SJCRH30 (cell line): Measurements from ENCODE around the gene TULP3. TPM values are rescaled to one million over a fixed set of nuclear protein-coding genes. Genes with fewer than 3 reads are reported as not detected.

Experiments
- DNase-seq, 2 experiments: peaks; one replicate each; pipeline ENCODE4 v3.0.0-alpha.2; 2015 to 2020
- H3K27ac ChIP-seq: fragments of 250-450 bp; sonication (Bioruptor Pico); 2 replicates; pipeline ENCODE4 v1.5.1; 2020; ENCODE audit warnings: mild to moderate bottlenecking, moderate library complexity
- H3K27me3 ChIP-seq: fragments of 250-450 bp; sonication (Bioruptor Pico); 2 replicates; pipeline ENCODE4 v1.5.1; 2020; ENCODE audit warnings: mild to moderate bottlenecking, moderate library complexity
- H3K36me3 ChIP-seq: fragments of 250-450 bp; sonication (Bioruptor Pico); 2 replicates; pipeline ENCODE4 v1.5.1; 2020; ENCODE audit warnings: mild to moderate bottlenecking, moderate library complexity
- H3K4me1 ChIP-seq: fragments of 250-450 bp; sonication (Bioruptor Pico); 2 replicates; pipeline ENCODE4 v1.5.1; 2020; ENCODE audit warnings: mild to moderate bottlenecking, moderate library complexity
- H3K4me3 ChIP-seq: fragments of 250-450 bp; sonication (Bioruptor Pico); 2 replicates; pipeline ENCODE4 v1.5.1; 2020; ENCODE audit warnings: mild to moderate bottlenecking, moderate library complexity
- H3K9me3 ChIP-seq: fragments of 250-450 bp; sonication (Bioruptor Pico); replicated peaks from 2 replicates; pipeline ENCODE4 v1.5.1; 2020; ENCODE audit warnings: mild to moderate bottlenecking, moderate library complexity
- total RNA-seq: library from RNA; depleted of rRNA; stranded (reverse); fragments of >200 nt; shearing (Covaris generic); gene quantifications from 2 replicates; pipeline ENCODE4 v1.2.3, GENCODE V29; 2014

TULP3 gene
- total RNA-seq, 1 experiment from 2014 or later: 45.2 TPM

- DNase-seq: peak in 1 of 2 experiments; percentile 25
- peak overlapping the region; percentile 83 for H3K4me3 ChIP-seq
- H3K4me1 ChIP-seq: peaks cover 22% of the 10 kb centered on the region
- no peaks in the 10 kb centered on the region for H3K27me3 ChIP-seq
- no peak overlapping the region for H3K27ac ChIP-seq
- H3K9me3 ChIP-seq: no peaks in the 10 kb centered on the region
- H3K36me3 ChIP-seq: no peaks in the 10 kb centered on the region; the same call in 1 of the 2 replicates
Measured at GRCh38 chr12:2960996-2961616, 70.4 kb downstream of the TULP3 start.

DNA sequence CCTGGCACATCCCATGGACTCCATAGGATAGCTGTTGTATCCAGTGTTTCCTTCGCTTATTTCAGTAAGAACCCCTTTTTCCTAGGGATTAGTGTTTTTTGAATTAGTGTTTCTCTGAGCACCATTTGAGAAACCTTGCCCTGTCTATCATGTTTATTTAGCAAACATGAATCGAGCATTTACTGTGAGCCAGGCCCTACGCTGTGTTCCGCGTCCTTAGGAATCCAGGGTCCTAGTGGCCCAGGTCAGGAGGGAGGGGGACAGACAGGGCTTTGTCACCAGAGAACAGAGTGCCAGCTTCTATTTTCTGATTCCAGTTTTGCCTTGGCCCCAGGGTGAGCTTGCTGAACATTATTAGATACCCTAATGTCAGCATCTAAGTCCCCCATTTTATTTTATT lies 71.0 kb downstream of the TULP3 start:
- peaks cover 22% of the 10 kb centered on the region for H3K4me1 ChIP-seq
- no peak overlapping the region for H3K27ac ChIP-seq
- no peaks in the 10 kb centered on the region; the same call in 1 of the 2 replicates for H3K36me3 ChIP-seq
- H3K4me3 ChIP-seq: peak overlapping the region; percentile 83
- DNase-seq: no peak
- H3K27me3 ChIP-seq: no peaks in the 10 kb centered on the region
- H3K9me3 ChIP-seq: no peaks in the 10 kb centered on the region

- Histone ChIP-seq H3K4me3 (no peak overlapping the region), H3K4me1 (peaks cover 19% of the 10 kb centered on the region), H3K36me3 (peaks cover 8% of the 10 kb centered on the region), H3K27ac (peak overlapping the region; percentile 45; the same call in 1 of the 2 replicates), H3K27me3 (no peaks in the 10 kb centered on the region), H3K9me3 (no peaks in the 10 kb centered on the region)
- peak; percentile 57 to 69 for DNase-seq
Measured at GRCh38 chr12:2963154-2963759, 72.6 kb downstream of the TULP3 start.

DNA sequence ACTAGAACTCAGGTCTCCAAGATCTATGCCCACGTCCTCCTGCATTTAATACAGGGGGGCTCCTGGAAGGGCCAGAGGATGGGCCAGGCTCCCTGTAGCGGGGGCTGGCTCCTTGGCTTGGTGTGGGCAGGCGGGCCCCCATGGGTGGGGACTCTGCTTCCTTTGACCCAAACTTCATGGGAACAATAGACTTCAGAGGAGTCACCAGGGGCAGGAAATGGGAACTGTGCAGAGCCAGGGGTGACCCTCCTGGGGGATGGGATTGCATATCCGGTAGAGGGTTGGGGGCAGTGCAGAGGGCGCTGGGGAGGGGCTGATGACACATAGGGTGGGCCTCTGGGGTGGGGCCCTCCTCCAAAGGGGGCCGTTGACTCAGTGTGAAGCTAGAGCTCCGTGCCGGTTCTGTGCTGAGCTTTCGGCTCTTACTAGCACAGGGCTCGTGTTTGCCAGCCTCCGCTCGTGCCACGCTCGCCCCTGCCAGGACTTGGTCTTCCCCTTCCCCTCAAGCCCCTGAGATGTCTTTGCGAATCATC lies 73.1 kb downstream of the TULP3 start:
- Histone ChIP-seq H3K36me3 (peaks cover 13% of the 10 kb centered on the region), H3K9me3 (no peaks in the 10 kb centered on the region), H3K4me3 (no peak overlapping the region), H3K27me3 (no peaks in the 10 kb centered on the region), H3K4me1 (peaks cover 19% of the 10 kb centered on the region), H3K27ac (peak overlapping the region; percentile 45; the same call in 1 of the 2 replicates)
- DNase-seq: peak; percentile 55 to 62

DNA sequence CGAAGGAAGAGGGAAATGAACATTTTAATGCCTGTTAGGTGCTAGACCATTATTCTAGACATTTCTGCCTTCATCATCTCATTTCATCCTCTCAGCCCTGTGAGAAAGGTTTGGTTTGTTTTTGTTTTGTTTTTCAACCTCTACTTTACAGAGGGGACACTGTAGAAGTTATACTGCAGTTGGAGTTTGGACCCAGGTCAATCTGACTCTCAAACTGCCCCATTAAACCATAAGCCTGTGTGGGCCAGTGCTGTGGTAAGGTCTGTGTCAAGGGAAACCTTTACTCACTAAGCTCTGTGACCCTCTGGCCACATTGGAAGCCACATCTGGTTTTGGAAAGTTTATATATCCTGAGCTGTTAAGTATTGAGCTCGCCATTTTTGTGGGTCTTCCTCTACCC lies 77.0 kb downstream of the TULP3 start:
- no peak overlapping the region for H3K4me3 ChIP-seq
- no peaks in the 10 kb centered on the region for H3K9me3 ChIP-seq
- no peaks in the 10 kb centered on the region for H3K27me3 ChIP-seq
- no peak overlapping the region for H3K27ac ChIP-seq
- H3K36me3 ChIP-seq: peaks cover 27% of the 10 kb centered on the region
- H3K4me1 ChIP-seq: peaks cover 13% of the 10 kb centered on the region
- no peak for DNase-seq

GRCh38 chr12:2970744-2971143 lies 80.1 kb downstream of the TULP3 start:
- H3K36me3 ChIP-seq: peaks cover 28% of the 10 kb centered on the region
- no peaks in the 10 kb centered on the region for H3K9me3 ChIP-seq
- no peak for DNase-seq
- no peak overlapping the region for H3K27ac ChIP-seq
- H3K4me1 ChIP-seq: peaks cover 4% of the 10 kb centered on the region; the same call in 1 of the 2 replicates
- no peak overlapping the region for H3K4me3 ChIP-seq
- no peaks in the 10 kb centered on the region for H3K27me3 ChIP-seq

DNA sequence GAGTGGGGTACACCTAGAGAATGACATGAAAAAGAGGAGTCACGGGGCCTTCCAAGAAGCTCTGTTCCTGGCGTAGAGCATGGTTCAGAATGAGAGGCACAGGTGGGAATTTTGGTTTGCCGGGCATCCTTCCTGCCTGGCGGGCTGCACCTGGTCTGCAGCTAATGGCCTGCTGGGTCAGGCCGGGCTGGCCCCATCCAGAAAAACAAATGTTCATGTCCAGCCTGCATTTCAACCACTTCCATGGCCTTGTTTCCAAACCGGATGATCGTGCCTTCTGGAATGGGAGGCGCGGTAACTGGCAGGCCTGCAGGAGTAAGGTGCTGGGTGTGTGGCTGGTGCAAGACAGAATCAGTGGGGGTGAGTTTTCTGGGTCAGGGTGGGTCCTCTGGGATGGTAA lies 82.9 kb downstream of the TULP3 start:
- H3K27ac ChIP-seq: no peak overlapping the region
- peaks cover 22% of the 10 kb centered on the region for H3K36me3 ChIP-seq
- DNase-seq: no peak
- peaks cover 4% of the 10 kb centered on the region; the same call in 1 of the 2 replicates for H3K4me1 ChIP-seq
- H3K9me3 ChIP-seq: no peaks in the 10 kb centered on the region
- no peaks in the 10 kb centered on the region for H3K27me3 ChIP-seq
- no peak overlapping the region for H3K4me3 ChIP-seq

DNA sequence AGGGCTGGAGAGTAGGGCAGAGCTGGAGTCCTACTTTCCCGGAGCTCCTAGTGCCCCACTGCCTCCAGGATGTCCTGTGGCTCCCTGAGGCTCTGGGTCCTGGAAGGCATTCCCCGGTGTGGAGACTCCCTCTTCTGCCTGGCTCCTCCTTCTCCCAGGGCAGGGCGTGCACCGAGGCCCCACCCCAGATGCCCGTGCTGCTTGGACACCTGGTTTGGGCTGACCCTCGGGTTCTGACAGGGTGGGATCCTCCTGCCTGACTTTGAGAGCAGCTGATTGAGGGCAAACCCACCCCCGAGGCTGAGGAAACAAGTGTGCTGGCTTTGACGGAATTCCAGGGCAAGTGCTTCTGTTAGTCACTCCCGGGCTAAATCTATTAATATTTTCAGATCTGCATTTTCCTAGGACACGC lies 83.9 kb downstream of the TULP3 start:
- H3K4me3 ChIP-seq: no peak overlapping the region
- peaks cover 4% of the 10 kb centered on the region; the same call in 1 of the 2 replicates for H3K4me1 ChIP-seq
- peaks cover 23% of the 10 kb centered on the region for H3K36me3 ChIP-seq
- no peak overlapping the region for H3K27ac ChIP-seq
- DNase-seq: peak; percentile 36 to 48
- H3K9me3 ChIP-seq: no peaks in the 10 kb centered on the region
- H3K27me3 ChIP-seq: no peaks in the 10 kb centered on the region

- H3K36me3 ChIP-seq: peaks cover 21% of the 10 kb centered on the region
Measured at GRCh38 chr12:2976581-2976996, 85.9 kb downstream of the TULP3 start.

DNA sequence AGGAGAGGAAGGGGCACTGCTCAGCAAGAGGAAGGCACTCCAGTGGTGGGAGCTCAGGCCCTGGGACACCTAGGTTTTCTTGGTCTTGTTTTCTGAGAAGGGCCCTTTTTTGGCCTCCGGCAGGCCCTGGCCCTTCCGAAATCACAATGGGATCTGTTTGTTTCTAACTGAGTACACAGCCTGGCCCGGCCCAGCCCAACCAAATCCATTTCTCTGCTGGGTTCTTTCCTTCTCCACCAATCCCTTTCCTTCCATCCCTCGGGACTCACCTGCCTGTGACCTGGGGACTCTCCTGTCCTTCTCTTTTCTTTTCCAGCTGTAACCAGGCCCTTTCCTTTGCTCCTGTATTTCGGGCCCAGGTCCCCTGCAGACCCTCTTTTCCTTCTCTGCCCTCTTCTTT lies 87.1 kb downstream of the TULP3 start:
- Histone ChIP-seq H3K4me1 (peaks cover 4% of the 10 kb centered on the region; the same call in 1 of the 2 replicates), H3K9me3 (no peaks in the 10 kb centered on the region), H3K4me3 (no peak overlapping the region), H3K36me3 (peaks cover 25% of the 10 kb centered on the region), H3K27ac (no peak overlapping the region), H3K27me3 (no peaks in the 10 kb centered on the region)
- DNase-seq: no peak

More at GRCh38 chr12:2976581-2976996, 85.9 kb downstream of the TULP3 start:
- Histone ChIP-seq H3K4me1 (peaks cover 4% of the 10 kb centered on the region; the same call in 1 of the 2 replicates), H3K9me3 (no peaks in the 10 kb centered on the region), H3K4me3 (no peak overlapping the region), H3K27ac (no peak overlapping the region), H3K27me3 (no peaks in the 10 kb centered on the region)
- DNase-seq: peak in 1 of 2 experiments; percentile 26

- Histone ChIP-seq H3K27me3 (no peaks in the 10 kb centered on the region), H3K9me3 (no peaks in the 10 kb centered on the region), H3K4me1 (peaks cover 1% of the 10 kb centered on the region; the same call in 1 of the 2 replicates), H3K36me3 (peaks cover 32% of the 10 kb centered on the region), H3K27ac (no peak overlapping the region), H3K4me3 (no peak overlapping the region)
- no peak for DNase-seq
Measured at GRCh38 chr12:2979806-2980205, 89.1 kb downstream of the TULP3 start.

GRCh38 chr12:2980630-2981029 lies 89.9 kb downstream of the TULP3 start:
- Histone ChIP-seq H3K4me3 (no peak overlapping the region), H3K9me3 (no peaks in the 10 kb centered on the region), H3K27me3 (no peaks in the 10 kb centered on the region), H3K4me1 (no peaks in the 10 kb centered on the region), H3K27ac (no peak overlapping the region), H3K36me3 (peaks cover 35% of the 10 kb centered on the region)
- no peak for DNase-seq

DNA sequence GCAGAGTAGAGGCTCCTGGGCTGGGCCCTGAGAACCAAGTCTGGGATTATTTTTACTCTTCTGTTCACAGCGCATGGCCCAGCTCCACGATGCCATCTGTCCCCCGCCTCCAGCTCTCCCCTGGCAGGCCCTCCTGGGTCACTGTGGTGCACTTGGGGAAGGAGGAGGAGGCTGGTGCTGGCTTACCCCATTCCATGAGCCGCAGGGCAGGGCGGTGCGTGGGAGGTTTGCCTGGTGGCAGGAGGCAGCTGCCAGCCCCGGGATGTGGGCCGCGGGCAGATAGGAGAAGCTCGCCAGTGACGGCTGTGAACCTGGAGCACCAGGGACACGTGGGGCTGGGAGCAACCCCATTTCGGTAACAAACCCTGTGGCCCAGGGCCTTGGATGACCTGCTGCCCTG lies 91.7 kb downstream of the TULP3 start:
- 0 out of 2 replicates have a peak, but pooled peaks cover 4% of the 10 kb centered on the region for H3K9me3 ChIP-seq
- H3K4me3 ChIP-seq: no peak overlapping the region
- DNase-seq: no peak
- peaks cover 50% of the 10 kb centered on the region for H3K36me3 ChIP-seq
- H3K27ac ChIP-seq: no peak overlapping the region
- no peaks in the 10 kb centered on the region for H3K4me1 ChIP-seq
- H3K27me3 ChIP-seq: no peaks in the 10 kb centered on the region

DNA sequence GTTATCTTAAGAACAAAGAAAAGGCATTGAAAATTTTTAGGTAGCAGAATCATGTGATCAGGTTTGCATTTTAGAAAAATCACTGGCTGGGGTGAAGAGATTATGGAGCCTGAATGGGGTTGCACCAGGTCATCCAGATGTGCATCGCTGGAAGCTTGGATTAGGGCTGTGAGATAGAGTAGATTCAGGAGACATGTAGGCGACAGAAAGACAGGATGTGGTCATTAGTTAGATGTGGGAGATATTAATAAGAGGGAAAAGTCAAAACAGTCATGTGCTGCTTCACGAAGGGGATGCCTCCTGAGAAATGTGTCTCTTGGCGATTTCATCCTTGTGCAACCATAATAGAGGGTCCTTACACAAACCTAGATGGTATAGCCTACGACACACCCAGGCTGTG lies 93.6 kb downstream of the TULP3 start:
- Histone ChIP-seq H3K4me1 (no peaks in the 10 kb centered on the region), H3K4me3 (no peak overlapping the region), H3K27ac (no peak overlapping the region), H3K36me3 (peaks cover 42% of the 10 kb centered on the region), H3K27me3 (no peaks in the 10 kb centered on the region), H3K9me3 (0 out of 2 replicates have a peak, but pooled peaks cover 4% of the 10 kb centered on the region)
- no peak for DNase-seq

DNA sequence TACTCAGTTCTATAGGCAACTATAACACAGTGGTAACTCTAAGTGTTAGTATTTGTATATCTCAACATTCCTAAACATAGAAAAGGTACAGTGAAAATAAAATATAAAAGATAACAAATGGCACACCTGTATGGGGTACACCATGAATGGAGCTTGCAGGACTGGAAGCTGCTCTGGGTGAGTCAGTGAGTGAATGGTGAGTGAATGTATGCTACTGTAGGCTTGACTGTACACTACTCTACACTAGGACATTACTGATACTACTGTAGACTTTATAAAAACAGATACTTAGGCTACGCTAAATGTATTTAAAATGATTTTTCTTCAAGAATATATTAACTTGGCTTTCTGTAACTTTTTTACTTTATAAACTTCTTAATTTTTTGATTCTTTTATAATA lies 94.0 kb downstream of the TULP3 start:
- DNase-seq: no peak
- Histone ChIP-seq H3K9me3 (0 out of 2 replicates have a peak, but pooled peaks cover 4% of the 10 kb centered on the region), H3K27me3 (no peaks in the 10 kb centered on the region), H3K27ac (no peak overlapping the region), H3K4me3 (no peak overlapping the region), H3K36me3 (peaks cover 40% of the 10 kb centered on the region), H3K4me1 (no peaks in the 10 kb centered on the region)
